HG03378 (cell line): Measurements from ENCODE around the gene LAMA3.

ENCODE experiments used
- ATAC-seq: cut with Tn5 transposase; IDR thresholded peaks from one replicate; pipeline ENCODE4 v1.9.1; 2021; ENCODE audit warnings: mild to moderate bottlenecking, moderate library complexity; ENCODE audit not compliant: unreplicated experiment

LAMA3 gene

GRCh38 chr18:23758281-23758680, 69.0 kb downstream of the LAMA3 start:
- ATAC-seq: no peak

- ATAC-seq: no peak
These were observed 72.7 kb downstream of the LAMA3 start for GRCh38 chr18:23761941-23762340.

GRCh38 chr18:23763343-23763742, 74.1 kb downstream of the LAMA3 start:
- no peak for ATAC-seq

GRCh38 chr18:23765931-23766330, 76.7 kb downstream of the LAMA3 start:
- no peak for ATAC-seq

- no peak for ATAC-seq
These were observed 83.2 kb downstream of the LAMA3 start for GRCh38 chr18:23772327-23773024.

GRCh38 chr18:23776306-23776705, 87.1 kb downstream of the LAMA3 start:
- ATAC-seq: no peak

GRCh38 chr18:23778828-23779227, 89.6 kb downstream of the LAMA3 start:
- ATAC-seq: no peak

- ATAC-seq: no peak
These were observed 90.5 kb downstream of the LAMA3 start for GRCh38 chr18:23779696-23780303.

GRCh38 chr18:23784832-23785245, 95.6 kb downstream of the LAMA3 start:
- no peak for ATAC-seq

- no peak for ATAC-seq
These were observed 103.8 kb downstream of the LAMA3 start for GRCh38 chr18:23793051-23793450.

- ATAC-seq: no peak
These were observed 105.0 kb downstream of the LAMA3 start for GRCh38 chr18:23793985-23794867.

- ATAC-seq: no peak
These were observed 109.0 kb downstream of the LAMA3 start for GRCh38 chr18:23798249-23798648.

GRCh38 chr18:23798824-23799223, 109.6 kb downstream of the LAMA3 start:
- ATAC-seq: no peak

GRCh38 chr18:23799540-23799939, 110.3 kb downstream of the LAMA3 start:
- no peak for ATAC-seq

- ATAC-seq: no peak
These were observed 111.6 kb downstream of the LAMA3 start for GRCh38 chr18:23800902-23801301.

- ATAC-seq: no peak
These were observed 113.6 kb downstream of the LAMA3 start for GRCh38 chr18:23802817-23803216.

- no peak for ATAC-seq
These were observed 114.5 kb downstream of the LAMA3 start for GRCh38 chr18:23803755-23804154.

GRCh38 chr18:23805898-23806297, 116.6 kb downstream of the LAMA3 start:
- ATAC-seq: no peak

- ATAC-seq: no peak
These were observed 120.2 kb downstream of the LAMA3 start for GRCh38 chr18:23809415-23809814.

GRCh38 chr18:23810396-23810795, 121.1 kb downstream of the LAMA3 start:
- ATAC-seq: no peak

- no peak for ATAC-seq
These were observed 121.9 kb downstream of the LAMA3 start for GRCh38 chr18:23811176-23811575.
